DMS114 treated with DMSO at 0.1 percent for 48 hours (cell line): ENCODE results near the gene CRABP2.

Source experiments
- DNase-seq: peaks from one replicate; lab custom pipeline; 2025; ENCODE audit not compliant: unreplicated experiment; lab: John Stamatoyannopoulos, UW

CRABP2 gene

DNA sequence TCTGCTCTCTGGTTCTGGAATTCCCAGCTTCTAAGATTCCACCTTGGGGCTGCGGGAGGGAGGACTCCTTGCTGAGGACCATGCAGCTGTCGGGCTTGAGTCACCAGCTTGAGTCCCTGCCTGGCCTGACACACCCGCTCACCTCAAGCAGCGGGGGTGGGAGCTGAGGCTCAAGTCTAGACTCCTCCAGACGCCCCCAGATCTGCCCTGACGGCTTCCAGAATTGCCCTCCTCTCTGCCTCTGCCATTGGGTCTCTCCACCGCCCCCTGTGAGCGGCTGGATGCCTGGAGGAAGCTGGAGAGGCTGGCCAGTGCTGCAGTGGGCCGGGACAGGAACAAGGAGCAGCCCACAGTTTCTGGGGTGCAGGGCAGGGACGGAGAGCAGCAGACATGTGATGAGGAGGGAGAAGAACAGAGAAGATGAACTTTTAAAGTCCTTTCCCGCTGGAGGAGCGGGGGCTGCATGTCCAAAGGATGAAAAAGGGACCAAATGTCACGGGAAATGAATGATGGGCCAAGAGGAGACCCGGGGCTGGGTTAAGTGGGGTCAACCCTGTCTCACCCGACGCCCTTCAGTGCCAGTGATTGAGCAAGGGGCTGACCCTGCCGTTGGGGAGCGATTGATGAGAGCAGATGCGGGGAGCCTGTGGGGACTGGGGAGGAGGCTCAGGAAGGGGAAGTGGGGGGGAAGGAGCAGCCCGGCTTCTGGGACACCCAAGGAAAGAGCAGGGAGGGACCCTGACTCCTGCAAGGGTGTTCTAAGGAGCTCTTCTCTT, 13.5 kb downstream of the CRABP2 start:
- DNase-seq: no peak

DNA sequence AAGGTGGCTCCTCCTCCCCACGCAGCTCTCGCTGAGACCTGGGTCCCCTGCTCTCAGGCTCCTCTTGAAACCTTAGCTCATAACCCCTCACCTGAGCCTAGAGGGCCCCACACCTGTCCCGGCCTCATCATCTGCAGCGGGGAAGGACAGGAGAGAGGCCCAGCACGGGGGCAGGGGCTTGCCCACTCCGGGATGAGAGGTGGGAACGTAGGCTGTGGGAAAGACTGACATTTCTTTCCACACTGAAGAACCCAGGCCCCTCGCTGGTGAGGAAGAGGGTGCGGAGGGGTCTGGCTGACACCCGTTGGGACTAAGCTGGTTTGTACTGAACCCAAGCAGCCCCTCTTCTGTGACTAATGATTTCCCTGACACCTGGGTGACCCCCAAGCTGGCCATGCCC, 14.2 kb downstream of the CRABP2 start:
- DNase-seq: no peak

DNA sequence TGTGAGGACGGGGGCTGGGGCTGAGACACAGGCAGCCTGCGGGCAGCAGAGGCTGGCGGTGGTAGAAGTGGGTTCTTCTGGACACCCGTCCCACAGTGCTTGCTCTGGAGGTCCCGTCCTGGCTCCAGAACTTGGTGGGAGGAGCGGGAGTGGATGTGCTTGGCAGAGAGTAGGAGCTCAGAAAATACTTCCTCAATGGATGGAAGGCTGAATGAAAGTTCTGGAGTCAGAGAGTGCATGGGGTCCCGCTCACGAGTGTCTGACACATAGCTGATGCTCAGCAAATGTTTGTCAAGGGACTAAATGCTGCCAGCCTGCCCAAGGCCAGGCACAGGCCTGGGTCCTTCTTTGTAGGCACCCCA, 14.7 kb downstream of the CRABP2 start:
- DNase-seq: no peak

DNA sequence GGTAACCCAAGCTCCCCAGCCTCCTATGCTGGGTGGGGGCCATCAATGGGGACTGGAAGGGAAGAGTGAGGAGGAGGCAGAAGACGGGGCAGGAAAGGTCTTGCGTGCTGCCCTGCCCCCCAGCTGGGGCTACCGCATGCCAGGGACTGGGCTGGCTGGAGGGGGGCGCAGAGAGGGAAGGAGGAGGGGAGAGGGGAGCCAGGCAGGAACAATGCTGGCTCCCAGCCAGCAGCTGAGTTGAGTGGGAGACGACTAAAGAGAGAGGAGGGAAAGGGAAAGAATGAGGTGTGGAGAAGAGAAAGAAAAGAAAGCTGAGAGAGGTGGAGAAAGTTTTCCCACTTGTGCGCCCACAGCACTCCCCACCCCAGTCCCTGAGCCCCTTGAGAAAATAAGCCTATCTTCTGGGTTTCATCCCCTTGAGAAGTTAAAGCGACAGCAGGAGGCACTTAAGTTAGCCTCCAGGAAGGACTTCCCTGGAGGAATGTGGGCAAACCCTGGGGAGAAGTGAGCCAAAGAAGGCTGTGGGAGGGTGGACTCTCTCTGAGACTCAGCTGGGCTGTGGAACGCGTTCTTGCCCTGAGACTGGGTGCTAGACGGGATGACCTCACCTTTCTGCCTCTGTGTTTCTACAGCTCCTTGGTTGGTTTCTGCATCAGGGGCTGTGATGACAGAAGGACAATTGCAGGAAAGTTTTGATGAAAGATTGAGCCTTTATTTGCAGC, 15.3 kb downstream of the CRABP2 start:
- DNase-seq: no peak

DNA sequence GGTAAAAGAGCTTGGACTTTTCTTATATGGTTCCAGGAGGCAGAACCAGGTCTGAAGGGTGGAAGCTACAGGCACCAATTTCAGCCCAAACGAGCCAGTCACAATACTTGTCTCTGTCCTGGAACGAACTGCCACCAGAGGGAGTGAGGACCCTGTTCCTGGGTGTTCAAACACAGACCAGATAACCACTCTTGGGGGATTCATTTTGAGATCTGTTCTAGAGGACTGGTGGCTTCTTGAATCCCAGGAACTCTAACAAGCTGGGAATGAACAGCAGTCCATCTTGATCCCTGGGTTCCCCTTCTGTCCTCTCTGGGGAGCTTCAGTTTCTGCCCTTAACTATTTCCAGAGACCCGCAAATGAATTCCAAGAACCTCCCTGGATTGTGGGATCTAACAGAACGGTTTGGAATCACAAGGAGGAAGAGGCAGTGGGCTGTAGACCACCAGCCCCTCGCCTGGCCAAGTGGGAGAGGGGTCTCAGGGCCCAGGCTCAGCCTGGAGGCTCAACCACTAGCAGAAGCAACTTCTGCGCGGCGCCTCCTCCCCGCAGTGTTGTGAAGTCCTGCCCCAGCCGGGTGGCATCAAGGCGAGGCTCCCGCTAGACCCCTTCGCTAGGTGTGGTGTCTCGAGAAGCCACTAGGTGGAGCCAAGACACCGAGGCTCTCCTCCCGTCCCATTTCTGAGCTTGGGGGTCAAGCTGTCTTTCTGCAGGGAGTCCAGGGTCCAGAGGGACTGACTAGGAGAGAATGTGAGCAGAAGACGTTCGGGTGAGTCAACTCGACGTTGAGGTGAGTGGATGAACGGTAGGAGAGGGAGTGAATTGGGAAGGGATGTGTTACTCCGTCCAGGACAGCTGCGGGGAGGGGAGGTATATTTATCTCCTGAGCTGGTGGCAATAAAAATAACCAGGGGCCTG, 16.1 kb downstream of the CRABP2 start:
- DNase-seq: peak; percentile 86

DNA sequence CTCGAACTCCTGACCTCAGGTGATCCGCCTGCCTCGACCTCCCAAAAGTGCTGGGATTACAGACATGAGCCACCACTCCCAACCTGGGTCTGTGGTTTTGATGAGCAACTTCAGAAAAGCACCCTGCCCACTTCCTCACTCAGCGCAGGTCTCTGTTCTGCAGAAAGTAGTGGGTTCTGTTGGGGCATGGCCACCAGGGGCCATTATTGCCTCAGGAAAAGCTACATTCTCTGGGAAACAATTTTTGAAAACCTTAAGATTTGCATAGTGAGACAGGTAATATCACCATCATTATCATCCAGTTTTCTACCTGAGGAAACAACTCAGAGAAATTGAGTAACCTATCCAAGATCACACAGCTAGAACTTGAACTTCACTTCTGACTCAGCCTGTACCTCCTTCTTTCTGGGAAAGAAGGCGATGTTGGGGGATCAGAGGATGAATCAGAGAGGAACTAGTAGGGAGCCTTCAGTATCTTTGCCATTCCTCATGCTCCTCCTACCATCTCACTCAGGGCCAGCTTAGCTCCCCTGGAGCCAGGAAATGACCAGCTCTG, 21.1 kb downstream of the CRABP2 start:
- no peak for DNase-seq

DNA sequence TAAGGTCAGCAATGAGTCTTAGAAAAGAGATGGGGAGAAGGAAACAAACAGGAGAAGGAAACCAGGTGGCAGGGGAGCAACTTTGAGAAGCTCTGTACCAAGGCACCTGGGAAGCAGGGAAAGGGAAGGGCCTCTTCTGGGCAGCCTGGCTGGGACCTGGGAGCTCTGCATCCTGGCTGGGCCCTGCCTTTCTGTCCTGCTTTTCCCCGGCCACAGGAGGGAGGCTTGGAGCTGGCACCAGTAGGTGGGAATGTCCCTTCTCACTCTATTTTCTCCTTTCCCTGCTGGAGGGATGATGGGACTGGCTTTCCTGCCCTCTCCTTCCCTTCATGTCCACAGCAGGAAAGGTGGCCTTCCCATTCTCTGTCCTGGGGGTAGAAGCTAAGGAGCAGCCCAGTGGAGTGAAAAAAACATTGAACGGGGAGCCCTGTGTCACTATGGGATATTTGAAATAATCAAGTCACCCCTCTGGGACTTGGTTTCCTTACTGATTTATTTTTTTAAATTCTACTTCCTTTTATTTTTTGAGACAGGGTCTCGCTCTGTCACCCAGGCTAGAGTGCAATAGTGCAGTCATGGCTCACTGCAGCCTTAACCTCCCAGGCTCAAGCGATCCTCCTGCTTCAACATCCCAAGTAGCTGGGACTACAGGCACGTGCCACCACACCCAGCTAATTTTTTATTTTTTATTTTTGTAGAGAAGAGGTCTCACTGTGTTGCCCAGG, 23.1 kb downstream of the CRABP2 start:
- DNase-seq: peak; percentile 34

DNA sequence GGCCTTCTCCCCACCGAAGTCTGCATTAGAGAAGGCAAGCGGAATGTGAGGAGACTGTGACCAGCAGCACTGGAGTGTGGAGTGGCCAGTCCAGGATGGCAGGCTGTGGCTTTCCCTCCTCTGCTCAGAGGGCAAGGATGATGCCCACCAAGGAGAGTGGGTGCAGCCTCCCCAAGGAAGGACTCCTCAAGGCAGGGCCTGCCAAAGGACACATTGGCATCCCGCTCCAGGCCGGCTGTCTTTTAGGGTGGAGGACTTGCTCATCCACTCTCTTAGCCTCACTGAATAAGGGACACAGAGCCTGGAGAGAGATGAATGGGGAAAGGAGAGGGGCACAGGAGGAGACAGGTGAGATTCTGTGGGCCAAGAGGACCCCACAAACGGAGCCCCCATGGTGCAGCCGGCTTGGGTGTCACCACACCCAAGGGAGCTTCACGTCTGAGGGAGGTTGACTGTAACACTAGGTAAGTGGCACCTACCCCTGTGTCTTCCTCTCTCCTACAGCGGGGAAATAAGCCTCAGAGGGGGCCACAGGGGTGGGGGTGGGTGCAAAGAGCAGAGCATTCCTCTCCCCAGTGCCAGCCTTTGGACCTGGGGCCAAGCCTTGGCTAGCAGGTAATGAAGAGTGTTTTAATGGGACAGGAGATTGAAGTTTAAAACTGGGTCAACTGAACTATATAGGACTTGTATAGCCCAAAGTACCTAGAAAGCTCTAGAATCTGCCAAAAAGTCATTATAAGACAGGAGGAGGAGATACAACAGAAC, 24.0 kb downstream of the CRABP2 start:
- DNase-seq: no peak

DNA sequence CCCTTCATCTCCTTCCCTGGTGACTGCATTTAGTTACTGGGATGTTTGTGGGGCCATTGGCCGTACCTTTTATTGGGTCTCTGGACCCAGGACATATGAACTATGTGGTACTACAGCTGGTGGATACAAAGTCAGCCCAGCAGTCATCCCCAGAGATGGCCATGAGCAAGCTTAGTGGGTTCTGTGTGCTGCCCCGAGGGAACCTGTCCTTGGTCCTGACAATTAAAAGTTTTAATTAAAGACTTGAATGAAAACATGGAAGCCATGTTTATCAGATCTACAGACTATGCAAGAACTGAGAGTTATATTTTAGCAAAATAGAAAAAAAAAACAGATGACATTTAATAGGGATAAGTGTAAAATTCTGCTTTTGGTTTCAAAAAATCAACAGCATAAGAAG, 25.3 kb downstream of the CRABP2 start:
- DNase-seq: no peak

DNA sequence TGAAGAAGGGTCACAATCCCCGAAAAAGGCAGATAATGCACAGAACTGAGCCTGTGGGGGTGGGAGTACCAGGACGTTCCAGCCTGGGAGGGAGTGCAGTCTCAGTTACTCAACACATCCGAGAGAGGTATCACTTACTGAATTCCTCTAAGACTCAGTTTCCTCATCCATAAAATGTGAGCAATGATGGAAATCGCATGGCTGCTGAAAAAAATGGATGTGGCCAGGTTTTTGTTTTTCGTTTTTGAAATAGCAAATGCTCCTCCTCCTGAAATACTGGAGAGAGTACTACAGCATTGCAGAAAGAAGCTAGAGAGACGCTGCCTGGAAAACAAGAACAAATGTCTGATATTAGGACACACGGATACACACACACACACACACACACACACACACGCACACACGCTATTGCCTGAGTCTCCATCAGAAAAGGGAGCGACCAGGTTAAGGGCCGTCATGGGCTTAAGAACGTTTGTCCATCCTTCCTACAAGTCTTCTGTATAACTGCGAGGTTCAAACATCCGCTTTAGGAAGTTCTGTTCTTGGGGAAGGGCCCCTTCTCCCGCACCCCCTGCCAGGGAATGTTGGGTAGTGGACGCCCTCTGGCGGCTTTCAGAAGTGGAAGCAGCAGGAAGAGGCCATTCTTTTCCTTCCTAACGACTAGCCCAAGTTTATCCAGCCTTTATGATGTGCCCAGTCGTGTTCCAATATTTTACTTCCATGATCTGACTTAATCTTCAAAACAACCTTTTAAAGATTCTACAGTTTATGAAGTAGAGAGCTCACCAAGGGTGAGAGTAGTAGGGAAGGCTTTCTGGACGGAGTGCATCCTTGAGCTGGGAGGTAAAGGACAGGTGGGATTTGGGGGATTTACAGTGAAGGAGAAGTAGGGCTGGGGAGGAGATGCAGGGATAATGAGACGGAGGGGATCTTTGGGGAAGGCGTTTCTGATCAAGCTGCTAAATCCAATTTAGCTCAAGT, 27.5 kb downstream of the CRABP2 start:
- DNase-seq: peak; percentile 76

DNA sequence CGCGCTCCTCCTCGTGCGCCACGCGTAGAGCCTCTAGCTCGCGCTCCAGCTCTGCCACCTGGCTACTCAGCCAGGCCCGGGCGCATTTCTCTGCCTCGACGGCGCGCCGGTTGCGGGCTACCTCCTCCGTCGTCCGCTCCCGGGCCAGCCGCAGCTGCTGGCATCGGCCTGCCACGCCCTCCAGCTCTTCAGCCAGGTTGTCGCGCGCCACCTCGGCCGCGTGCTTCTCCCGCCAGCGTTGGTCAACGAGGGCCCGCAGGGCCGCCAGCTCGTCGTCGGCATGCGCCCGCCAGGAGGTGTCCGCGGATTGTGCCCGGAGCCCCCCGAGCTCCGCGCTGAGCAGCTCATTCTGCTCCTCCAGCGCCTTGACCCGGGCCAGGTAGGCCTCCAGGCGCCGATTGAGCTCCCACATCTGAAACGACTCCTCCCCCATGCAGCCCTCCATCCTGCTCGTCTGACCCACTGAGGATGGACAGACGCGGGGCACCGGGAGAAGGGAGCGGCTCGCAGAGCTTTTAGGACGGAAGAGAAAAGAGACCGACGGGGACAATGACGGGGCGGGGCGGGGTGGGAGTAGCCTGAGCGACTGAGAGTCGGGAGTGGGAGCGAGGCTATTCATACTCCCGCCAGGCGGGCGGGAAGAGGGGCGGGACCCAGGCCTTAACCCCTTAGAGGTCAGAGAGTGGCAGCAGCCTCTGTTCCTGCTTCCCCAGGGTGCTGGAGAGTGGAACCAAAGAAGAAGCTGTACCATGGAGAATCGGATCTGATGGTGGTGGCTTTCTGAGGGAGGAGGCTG, 28.4 kb downstream of the CRABP2 start, which contains the start of gene NES:
Gene NES, minus strand, starts transcription at position 588 of the 796 bp plus-strand sequence. Its CDS starts 143 bp downstream, at position 445.
- DNase-seq: no peak

DNA sequence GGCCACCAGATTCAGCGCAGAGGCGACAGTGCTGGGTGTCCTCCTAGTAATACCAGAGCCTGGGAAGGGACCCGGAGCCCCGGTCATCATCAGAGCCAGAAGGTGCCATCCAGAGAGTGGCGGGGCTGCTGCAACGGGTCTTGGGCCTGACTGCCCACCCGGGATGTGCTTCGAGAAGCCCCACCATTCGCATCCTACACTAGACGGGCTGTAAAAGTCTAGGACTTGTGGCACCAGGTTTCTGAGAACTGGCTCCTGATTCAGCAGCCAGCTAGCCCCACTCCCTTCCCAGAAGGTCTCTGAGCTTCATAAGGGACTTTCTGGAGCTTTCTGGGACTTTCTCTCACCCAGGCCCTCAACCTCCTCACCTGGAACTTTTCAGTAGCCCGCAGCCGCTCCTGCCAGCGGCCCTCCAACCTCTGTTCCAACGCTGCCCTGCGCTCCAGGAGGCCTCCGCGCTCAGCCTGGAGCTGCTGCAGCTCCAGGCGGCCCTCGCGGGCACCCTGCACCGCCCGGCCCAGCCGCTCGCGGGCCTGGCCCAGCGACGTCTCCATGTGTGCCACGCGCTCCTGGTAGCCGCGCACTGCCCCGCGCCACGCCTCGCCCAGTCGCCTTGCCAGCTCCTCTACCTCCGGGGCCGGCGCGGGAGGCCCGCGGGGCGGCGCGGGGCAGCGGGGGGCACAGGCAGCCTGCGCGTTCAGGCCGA, 29.1 kb downstream of the CRABP2 start:
- DNase-seq: no peak

DNA sequence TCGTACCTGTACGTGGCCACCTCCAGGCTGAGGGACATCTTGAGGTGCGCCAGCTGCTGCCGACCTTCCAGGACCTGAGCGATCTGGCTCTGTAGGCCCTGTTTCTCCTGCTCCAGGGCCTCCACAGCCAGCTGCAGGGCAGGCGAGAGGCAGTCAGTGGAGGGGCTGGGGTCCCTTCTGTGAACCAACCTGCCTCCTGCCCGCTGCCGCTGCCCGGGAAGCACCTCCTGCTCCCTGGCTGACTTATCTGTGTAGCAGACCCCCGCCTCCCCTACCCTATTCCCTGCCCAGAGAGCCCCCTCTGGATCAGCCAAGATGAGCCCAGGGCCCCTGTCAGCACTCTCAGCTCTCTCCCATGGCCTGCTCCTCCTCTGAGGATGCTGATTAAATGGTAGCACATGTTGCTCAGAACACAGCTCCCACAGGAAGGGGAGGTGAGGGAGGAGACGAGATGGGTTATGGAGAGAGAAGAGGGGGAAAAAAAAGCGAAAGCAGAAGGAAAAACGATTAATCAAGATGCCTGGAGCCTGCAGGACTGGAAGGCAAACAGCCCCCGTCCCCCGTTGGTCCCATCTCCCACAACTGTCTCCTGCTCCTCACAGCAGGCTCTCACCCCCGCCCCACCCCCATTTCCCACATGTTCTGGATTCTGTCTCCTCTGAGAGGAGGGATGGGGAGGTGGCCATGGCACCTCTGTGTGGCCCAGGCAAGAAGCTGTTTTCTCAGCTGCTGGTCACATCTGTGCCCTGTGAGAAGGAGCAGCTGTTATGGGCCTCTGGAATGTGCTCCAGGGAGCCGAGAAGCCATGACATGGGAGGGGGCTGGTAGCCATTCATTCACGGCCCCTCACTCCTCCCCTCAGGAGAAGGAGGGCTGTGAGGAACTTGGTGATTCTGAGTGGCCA, 29.9 kb downstream of the CRABP2 start:
- no peak for DNase-seq

DNA sequence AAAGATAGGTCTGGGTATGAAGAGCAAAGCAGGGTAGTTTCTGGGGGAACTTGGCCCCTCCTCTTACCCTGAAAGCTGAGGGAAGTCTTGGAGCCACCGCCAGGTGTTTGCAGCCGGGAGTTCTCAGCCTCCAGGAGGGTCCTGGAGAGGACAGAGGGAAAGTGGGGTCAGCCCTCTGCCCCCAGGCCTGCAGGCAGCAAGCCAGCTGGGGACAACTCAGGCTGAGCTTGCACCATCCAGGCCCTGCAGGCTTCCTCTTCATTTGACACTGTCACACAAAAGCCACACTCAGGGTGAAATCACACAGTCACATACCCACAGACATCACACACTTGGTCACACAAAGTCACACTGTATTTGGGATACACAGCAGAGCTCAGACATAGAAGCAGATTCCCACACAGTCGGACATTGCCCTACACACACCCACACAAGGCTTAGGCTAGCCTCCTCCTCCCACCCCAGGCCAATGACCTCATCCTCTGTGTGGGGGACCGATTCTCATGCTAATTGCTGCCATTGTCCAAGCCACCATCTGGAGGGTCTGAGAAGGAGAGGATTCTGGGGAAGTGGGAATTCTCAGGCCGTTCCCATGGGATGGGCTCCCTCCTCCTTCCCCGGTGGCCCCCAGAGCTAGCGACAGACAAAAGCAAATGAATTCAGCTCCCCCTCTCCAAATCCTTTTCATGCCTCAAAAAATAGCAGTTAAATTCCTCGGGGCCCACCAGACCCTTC, 31.8 kb downstream of the CRABP2 start:
- no peak for DNase-seq

DNA sequence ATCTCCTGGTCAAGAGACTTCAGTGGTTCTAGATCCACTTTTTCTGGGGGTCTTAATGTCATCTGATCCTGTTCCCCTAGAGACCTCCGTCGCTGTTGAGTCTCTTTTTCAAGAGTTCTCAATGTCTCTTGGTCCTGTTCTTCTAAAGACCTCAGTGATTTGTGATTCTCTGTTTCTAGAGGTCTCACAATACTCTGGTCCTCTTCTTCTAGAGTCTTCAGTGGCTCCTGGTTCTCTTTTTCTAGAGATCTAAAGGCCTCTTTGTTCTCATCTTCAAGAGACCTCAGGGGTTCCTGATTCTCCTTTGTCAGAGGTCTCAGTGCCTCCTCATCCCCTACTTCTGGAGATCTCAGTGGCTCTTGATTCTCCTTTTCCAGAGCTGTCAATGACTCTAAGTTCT, 33.6 kb downstream of the CRABP2 start:
- DNase-seq: no peak
